Body of pancreas (tissue), 4 donors: ENCODE data around the gene CSGALNACT2. TPM values are rescaled to one million over a fixed set of nuclear protein-coding genes. Genes with fewer than 3 reads are reported as not detected.

ENCODE experiments used
- ATAC-seq: fragments of 150-250 bp; one replicate; pipeline ENCODE4 v1.9.1; 2016
- DNase-seq, 4 donors: peaks; one replicate each; pipeline ENCODE4 v3.0.0-alpha.2; 2019
- H3K27ac ChIP-seq, 4 donors: fragments of 200-600 bp; sonication (generic); 1 replicate in 3 of 4; 2 replicates in 1 of 4; pipeline versions ENCODE4 v1.5.1 to v1.6.1; 2016 to 2019; ENCODE audit warnings: mild to moderate bottlenecking in 1 of 4, mixed read lengths in 1 of 4, moderate library complexity in 1 of 4
- H3K27me3 ChIP-seq, 2 donors: fragments of 200-600 bp; sonication (generic); one replicate each; pipeline ENCODE4 v1.6.0; 2016; ENCODE audit warnings: mild to moderate bottlenecking in 1 of 2
- H3K36me3 ChIP-seq, 2 donors: fragments of 200-600 bp; sonication (generic); replicated peaks in 1 of 2; 2 replicates each; pipeline ENCODE4 v1.5.1; 2016; ENCODE audit warnings: low read depth in 2 of 2; ENCODE audit not compliant: insufficient read depth in 1 of 2
- H3K4me1 ChIP-seq: fragments of 200-600 bp; sonication (generic); one replicate; pipeline ENCODE4 v1.6.0; 2016
- H3K4me3 ChIP-seq, 2 donors: fragments of 200-600 bp; sonication (generic); 1 replicate in 1 of 2; 2 replicates in 1 of 2; pipeline ENCODE4 v1.5.1; 2016 to 2019
- H3K9me3 ChIP-seq, 3 donors: fragments of 200-600 bp; sonication (generic); 1 replicate in 2 of 3; 2 replicates in 1 of 3; pipeline ENCODE4 v1.5.1; 2016
- CTCF ChIP-seq, 7 experiments: fragments of 450-650 bp in 4 of 7; fragments of 200-600 bp in 3 of 7; sonication (generic) in 3 of 7; IDR thresholded peaks; one replicate each; pipeline ENCODE4 v1.5.1; 2016 to 2019; ENCODE audit warnings: antibody characterized with exemption in 7 of 7
- POLR2A ChIP-seq, 3 donors: fragments of 450-650 bp; IDR thresholded peaks; one replicate each; pipeline ENCODE4 v1.6.1; 2016; ENCODE audit warnings: antibody characterized with exemption in 3 of 3, mild to moderate bottlenecking in 2 of 3
- WGBS, 2 donors: methylation state at CpG; one replicate each; pipeline ENCODE4 v1.1.5; 2017; 5-methylcytosine and 5-hydroxymethylcytosine counted together
- intact Hi-C: fragments of 100-400 bp; cut with DNase I; formaldehyde crosslinking; loops from one replicate; pipeline ENCODE4 v1.15.1; 2023
- total RNA-seq, 2 donors: library from RNA; depleted of rRNA; stranded (reverse); fragments of >200 nt; gene quantifications; one replicate each; pipeline ENCODE4 v1.1.0, GENCODE V29; 2016

CSGALNACT2 gene, protein sequence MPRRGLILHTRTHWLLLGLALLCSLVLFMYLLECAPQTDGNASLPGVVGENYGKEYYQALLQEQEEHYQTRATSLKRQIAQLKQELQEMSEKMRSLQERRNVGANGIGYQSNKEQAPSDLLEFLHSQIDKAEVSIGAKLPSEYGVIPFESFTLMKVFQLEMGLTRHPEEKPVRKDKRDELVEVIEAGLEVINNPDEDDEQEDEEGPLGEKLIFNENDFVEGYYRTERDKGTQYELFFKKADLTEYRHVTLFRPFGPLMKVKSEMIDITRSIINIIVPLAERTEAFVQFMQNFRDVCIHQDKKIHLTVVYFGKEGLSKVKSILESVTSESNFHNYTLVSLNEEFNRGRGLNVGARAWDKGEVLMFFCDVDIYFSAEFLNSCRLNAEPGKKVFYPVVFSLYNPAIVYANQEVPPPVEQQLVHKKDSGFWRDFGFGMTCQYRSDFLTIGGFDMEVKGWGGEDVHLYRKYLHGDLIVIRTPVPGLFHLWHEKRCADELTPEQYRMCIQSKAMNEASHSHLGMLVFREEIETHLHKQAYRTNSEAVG
- total RNA-seq, result 1 to 10 TPM; 6.9 to 9.6 TPM

GRCh38 chr10:43138021-43138756 is at the start of gene CSGALNACT2:
Gene CSGALNACT2, plus strand, starts transcription at chr10:43138445. Its CDS starts 16,705 bp downstream, at chr10:43155150.
- H3K27me3 ChIP-seq, result no peaks in the 10 kb centered on the region
- intact Hi-C loops, result no loop called here
- no peaks in the 10 kb centered on the region for H3K36me3 ChIP-seq
- peak within 1 kb of the TSS; percentile 58 to 60 for H3K4me3 ChIP-seq
- DNase-seq, result peak; percentile 80 to 90 (median 84)
- peak within 1 kb of the TSS; percentile 69 to 87 (median 82) for H3K27ac ChIP-seq
- peak; percentile 92 for ATAC-seq
- no peaks in the 10 kb centered on the region for H3K9me3 ChIP-seq
- H3K4me1 ChIP-seq, result peaks cover 17% of the 10 kb centered on the region
- WGBS, 2 donors, result 0% methylated on average over 5 to 89 of the region's 93 CpGs
- peak; percentile 66 to 68 (median 68) for TF ChIP-seq POLR2A (IDR thresholded peaks at IDR 0.05)
- peak in 1 of 7 experiments; percentile 6 for TF ChIP-seq CTCF (IDR thresholded peaks at IDR 0.05)

GRCh38 chr10:43089519-43089918 is 48.7 kb upstream of the CSGALNACT2 start:
- no peaks in the 10 kb centered on the region for H3K4me1 ChIP-seq
- DNase-seq, result no peak
- H3K27me3 ChIP-seq, result no peaks in the 10 kb centered on the region
- 89 to 91% methylated on average over 4 to 10 of the region's 10 CpGs for WGBS, 2 donors
- H3K9me3 ChIP-seq, result no peaks in the 10 kb centered on the region
- no peak overlapping the region for H3K27ac ChIP-seq
- ATAC-seq, result no peak
- TF ChIP-seq CTCF (IDR thresholded peaks at IDR 0.05), result no peak
- H3K4me3 ChIP-seq, result no peak overlapping the region
- H3K36me3 ChIP-seq, result no peaks in the 10 kb centered on the region
- intact Hi-C loops, result no loop called here

DNA sequence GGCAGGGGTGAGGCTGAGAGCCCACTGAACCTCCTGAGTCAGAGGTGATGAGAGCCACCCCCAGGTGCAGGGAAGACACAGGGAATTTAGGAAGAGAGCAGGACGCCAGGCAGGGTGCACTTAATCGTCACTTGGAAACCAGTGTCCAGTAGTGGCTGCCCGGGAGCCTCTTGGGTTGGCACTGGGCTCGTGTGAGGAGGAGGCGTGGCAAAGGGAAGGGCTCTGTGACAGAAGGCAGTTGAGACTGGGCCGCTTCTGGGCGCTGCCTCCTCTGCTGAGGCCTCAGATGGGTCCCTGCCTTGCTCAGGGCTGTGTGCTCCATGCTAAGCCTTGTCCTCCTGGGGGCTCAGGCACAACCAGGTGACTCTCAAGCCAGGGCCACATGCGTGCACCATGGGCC is 48.1 kb upstream of the CSGALNACT2 start:
- ATAC-seq, result no peak
- Histone ChIP-seq H3K4me3 (no peak overlapping the region), H3K27ac (no peak overlapping the region), H3K9me3 (no peaks in the 10 kb centered on the region), H3K27me3 (no peaks in the 10 kb centered on the region), H3K4me1 (no peaks in the 10 kb centered on the region), H3K36me3 (no peaks in the 10 kb centered on the region)
- no peak for TF ChIP-seq POLR2A (IDR thresholded peaks at IDR 0.05)
- no peak for TF ChIP-seq CTCF (IDR thresholded peaks at IDR 0.05)
- intact Hi-C loops, result no loop called here
- peak in 2 of 4 donors; percentile 44 to 54 for DNase-seq
- 52 to 80% methylated on average over 8 of the region's 8 CpGs for WGBS, 2 donors

DNA sequence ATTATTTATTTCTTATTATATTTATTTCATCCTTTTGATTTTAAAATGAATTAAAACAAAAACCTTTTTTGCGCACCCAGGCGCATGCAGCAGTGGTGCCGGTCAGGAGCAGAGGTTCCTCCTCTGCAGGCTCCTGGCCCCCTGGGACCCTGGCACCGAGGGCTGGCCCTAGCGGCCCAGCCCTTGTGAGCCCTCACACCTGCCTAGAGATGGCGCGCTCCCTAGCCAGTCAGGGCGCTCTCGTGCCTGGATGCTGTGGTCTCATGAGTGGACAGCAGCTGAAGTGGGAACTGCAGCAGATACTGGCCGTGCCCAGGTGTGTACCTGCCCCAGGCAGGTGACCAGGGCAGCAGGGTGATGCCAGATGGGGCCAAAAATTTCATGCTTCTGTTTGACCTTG is 47.6 kb upstream of the CSGALNACT2 start:
- no peak overlapping the region for H3K27ac ChIP-seq
- H3K4me1 ChIP-seq, result no peaks in the 10 kb centered on the region
- H3K9me3 ChIP-seq, result no peaks in the 10 kb centered on the region
- no peak for DNase-seq
- no peaks in the 10 kb centered on the region for H3K36me3 ChIP-seq
- H3K4me3 ChIP-seq, result no peak overlapping the region
- H3K27me3 ChIP-seq, result no peaks in the 10 kb centered on the region
- TF ChIP-seq CTCF (IDR thresholded peaks at IDR 0.05) (no peak), POLR2A (IDR thresholded peaks at IDR 0.05) (no peak)
- no peak for ATAC-seq
- intact Hi-C loops, result no loop called here
- 82 to 90% methylated on average over 5 to 10 of the region's 10 CpGs for WGBS, 2 donors
